ENCODE data around the gene MBTPS1. TPM values are rescaled to one million over a fixed set of nuclear protein-coding genes. Genes with fewer than 3 reads are reported as not detected.

Gene MBTPS1
- total and polyA plus RNA-seq, 10 of the 15 experiments (the other 5 are each of a cell fraction or from before 2014, with no cell fraction given): 1.3 to 43.9 (median 35.2) TPM

DNA sequence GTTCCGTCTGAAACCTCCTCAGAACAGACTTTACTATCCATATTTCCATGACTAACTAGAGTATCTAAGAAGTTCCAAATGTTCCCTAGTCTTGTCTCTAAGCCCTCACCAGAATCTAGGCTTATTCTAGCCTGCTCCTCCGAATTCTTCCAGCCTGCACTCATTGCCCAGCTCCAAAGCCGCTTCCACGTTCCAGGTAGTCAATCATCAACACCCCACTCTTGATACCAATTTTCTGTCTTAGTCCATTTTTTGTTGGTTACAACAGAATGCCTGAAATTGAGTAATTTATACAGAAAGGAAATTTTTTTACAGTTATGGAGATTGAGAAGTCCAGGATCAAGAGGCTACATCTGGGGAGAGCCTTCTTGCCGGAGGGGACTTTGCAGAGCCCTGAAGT is 95.3 kb downstream of the MBTPS1 start:
- H3K9me3 ChIP-seq (replicated peaks; ENCODE audit: control insufficient read depth, insufficient read depth, low read length): no peaks in the 10 kb centered on the region; the same call in 1 of the 3 replicates
- RAD21 ChIA-PET (ENCODE audit: unreplicated experiment): no interaction called here
- in situ Hi-C loops (cut with MboI) (no loop called here), intact Hi-C loops (cut with micrococcal nuclease; ENCODE audit: unreplicated experiment) (no loop called here)
- H4K20me1 ChIP-seq (ENCODE audit: control insufficient read depth, insufficient read depth): no peaks in the 10 kb centered on the region
- H3K27me3 ChIP-seq (replicated peaks in 1 of 2; ENCODE audit: control insufficient read depth in 2 of 2, insufficient read depth in 2 of 2, low read length in 1 of 2): no peaks in the 10 kb centered on the region
- no peak overlapping the region for H3K27ac ChIP-seq (ENCODE audit: control insufficient read depth, insufficient read depth)
- no peak overlapping the region for H3K9ac ChIP-seq (ENCODE audit: control insufficient read depth, insufficient read depth, low read length)
- H3K79me2 ChIP-seq (ENCODE audit: control insufficient read depth, insufficient read depth, low read length): no peaks in the 10 kb centered on the region
- ATAC-seq: no peak
- H3K4me3 ChIP-seq: no peak overlapping the region
- H3K36me3 ChIP-seq (ENCODE audit: control insufficient read depth in 2 of 2, insufficient read depth in 2 of 2, low read length in 1 of 2): no peaks in the 10 kb centered on the region
- TF ChIP-seq EZH2 (IDR thresholded peaks at IDR 0.05; ENCODE audit: borderline replicate concordance, control insufficient read depth, low read depth, low read length) (no peak), STAT3 (IDR thresholded peaks at IDR 0.05; ENCODE audit: low read depth, low read length) (no peak), ZBED1 (IDR thresholded peaks at IDR 0.05; ENCODE audit: borderline replicate concordance) (no peak), FOS (IDR thresholded peaks at IDR 0.05; ENCODE audit: borderline replicate concordance, extremely low read depth, insufficient read length) (no peak), KAT2A (conservative IDR thresholded peaks at IDR 0.05; ENCODE audit: control insufficient read depth, low read depth, low read length) (no peak), ATF7 (IDR thresholded peaks at IDR 0.05; ENCODE audit: low read depth) (no peak), NFXL1 (IDR thresholded peaks at IDR 0.05; ENCODE audit: borderline replicate concordance) (no peak), SRF (IDR thresholded peaks at IDR 0.05; ENCODE audit: low read depth in 2 of 2, low read length in 2 of 2) (no peak), SMARCA5 (IDR thresholded peaks at IDR 0.05) (no peak), IKZF2 (IDR thresholded peaks at IDR 0.05) (no peak), FOXM1 (IDR thresholded peaks at IDR 0.05; ENCODE audit: low read depth, low read length) (no peak), SREBF2 (IDR thresholded peaks at IDR 0.05; ENCODE audit: low read length) (no peak), TCF12 (IDR thresholded peaks at IDR 0.05; ENCODE audit: low read depth, low read length) (no peak), SIX5 (IDR thresholded peaks at IDR 0.05; ENCODE audit: low read depth, low read length, severe bottlenecking) (no peak), GATAD2B (conservative IDR thresholded peaks at IDR 0.05; ENCODE audit: low read depth) (no peak), HDGF (IDR thresholded peaks at IDR 0.05) (no peak), ESRRA (IDR thresholded peaks at IDR 0.05; ENCODE audit: low read length) (no peak), HCFC1 (IDR thresholded peaks at IDR 0.05; ENCODE audit: low read length) (no peak)
- SMC1A ChIA-PET (ENCODE audit: uncharacterized antibody, unreplicated experiment): no interaction called here
- BruUV-seq (replicated peaks): no TSS peak
- no peak for FAIRE-seq
- H3K4me1 ChIP-seq (ENCODE audit: control insufficient read depth, insufficient read depth, low read length): no peaks in the 10 kb centered on the region
- H2AFZ ChIP-seq (ENCODE audit: control insufficient read depth, low read depth, low read length): no peak overlapping the region
- DNase-seq (ENCODE audit: low read depth, low spot score): no peak
- no peak overlapping the region for H3K4me2 ChIP-seq (ENCODE audit: control insufficient read depth, insufficient read depth)
- WGBS (ENCODE audit: insufficient coverage, insufficient replicate concordance, low lambda C conversion rate, missing lambda C conversion rate): 21% methylated on average over 5 of the region's 5 CpGs
- CTCF ChIA-PET: no interaction called here
- POLR2A ChIA-PET: no interaction called here

Data from GM12878 (cell line).